Right renal cortex interstitium (tissue), 3 donors: ENCODE data around the gene NUDT14. TPM values are rescaled to one million over a fixed set of nuclear protein-coding genes. Genes with fewer than 3 reads are reported as not detected.

Experiments
- DNase-seq, 3 donors: peaks; one replicate each; pipeline ENCODE4 v3.0.0-alpha.2; 2013; ENCODE audit warnings: low read depth in 3 of 3, low spot score in 2 of 3
- polyA plus RNA-seq, 3 donors: library from polyadenylated mRNA; unstranded; fragments of 120-200 nt; gene quantifications; one replicate each; pipeline ENCODE4 v1.2.1, GENCODE V29; 2013; ENCODE audit not compliant: insufficient read length in 3 of 3

The NUDT14 gene
- polyA plus RNA-seq = 10 to 100 TPM; 19.2 to 26.0 (median 21.0) TPM

- DNase-seq = no peak
Measured at GRCh38 chr14:105180592-105181548, at the start of gene NUDT14. TSS of gene NUDT14 (minus strand) at chr14:105181312. CDS start at chr14:105181209, 103 bp downstream.

GRCh38 chr14:105229099-105229655, 48.1 kb upstream of the NUDT14 start:
- no peak for DNase-seq

GRCh38 chr14:105228562-105228961, 47.5 kb upstream of the NUDT14 start:
- DNase-seq = no peak

GRCh38 chr14:105227346-105227745, 46.2 kb upstream of the NUDT14 start:
- DNase-seq = no peak

GRCh38 chr14:105226198-105226597, 45.1 kb upstream of the NUDT14 start:
- DNase-seq = no peak

GRCh38 chr14:105224845-105225570, 43.9 kb upstream of the NUDT14 start:
- no peak for DNase-seq

GRCh38 chr14:105223770-105224544, 42.8 kb upstream of the NUDT14 start:
- no peak for DNase-seq

GRCh38 chr14:105223260-105223659, 42.1 kb upstream of the NUDT14 start:
- no peak for DNase-seq

- DNase-seq = no peak
Measured at GRCh38 chr14:105221598-105222178, 40.6 kb upstream of the NUDT14 start.

- no peak for DNase-seq
Measured at GRCh38 chr14:105220699-105221597, 39.8 kb upstream of the NUDT14 start.

GRCh38 chr14:105219753-105220152, 38.6 kb upstream of the NUDT14 start:
- DNase-seq = no peak

GRCh38 chr14:105219043-105219612, 38.0 kb upstream of the NUDT14 start:
- DNase-seq = no peak

- DNase-seq = no peak
Measured at GRCh38 chr14:105218611-105219010, 37.5 kb upstream of the NUDT14 start.

- DNase-seq = no peak
Measured at GRCh38 chr14:105217774-105218173, 36.7 kb upstream of the NUDT14 start.

GRCh38 chr14:105216490-105217247, 35.6 kb upstream of the NUDT14 start:
- no peak for DNase-seq

- no peak for DNase-seq
Measured at GRCh38 chr14:105215602-105216001, 34.5 kb upstream of the NUDT14 start.

- no peak for DNase-seq
Measured at GRCh38 chr14:105214324-105214915, 33.3 kb upstream of the NUDT14 start.

- DNase-seq = no peak
Measured at GRCh38 chr14:105213361-105213760, 32.2 kb upstream of the NUDT14 start.
